GM12874 (cell line): ENCODE measurements around the gene ADRB1.

Experiments
- TF ChIP-seq, protein P1 (sequence below): IDR thresholded peaks from 2 replicates; pipeline ENCODE4 v1.5.1; 2011; ENCODE audit warnings: low read depth, mild to moderate bottlenecking, control low read depth, low read length, moderate library complexity; ENCODE audit not compliant: insufficient read depth

ADRB1 gene

DNA sequence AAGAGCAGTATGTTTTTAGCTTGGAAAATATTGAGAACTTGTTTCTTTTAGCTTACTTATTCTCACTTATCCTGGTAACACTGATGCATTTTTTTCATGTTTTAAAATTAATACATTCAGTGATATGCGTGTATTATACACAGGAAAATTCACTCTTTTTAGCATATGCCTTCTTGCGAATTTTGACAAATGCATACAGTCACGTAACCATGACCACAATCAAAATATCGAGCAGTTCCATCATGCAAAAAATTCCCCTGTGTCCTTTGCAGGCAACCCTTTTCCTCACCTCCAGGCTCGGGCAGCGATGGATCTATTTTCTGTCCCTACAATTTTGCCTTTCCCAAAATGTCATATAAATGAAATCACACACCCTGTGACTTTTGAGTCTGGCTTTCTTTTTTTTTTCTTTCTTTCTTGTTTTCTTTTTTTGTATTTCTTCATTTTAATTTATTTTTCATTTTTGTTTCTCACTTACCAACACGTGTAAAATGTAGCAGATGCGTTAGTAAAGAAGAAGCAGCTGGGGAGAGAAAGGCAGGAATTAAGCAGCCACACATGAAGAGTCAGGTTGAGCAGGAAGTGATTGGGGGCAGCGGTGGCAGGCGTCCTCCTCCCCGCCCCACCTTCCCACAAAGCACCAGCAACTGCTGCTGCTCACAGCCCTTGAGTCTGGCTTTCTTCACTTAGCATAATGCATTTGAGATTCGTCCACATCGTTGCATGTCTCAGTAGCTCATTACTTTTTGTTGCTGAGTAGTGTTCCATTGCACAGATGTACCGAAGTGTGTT is 29.9 kb downstream of the ADRB1 start:
- TF ChIP-seq, protein P1, sequence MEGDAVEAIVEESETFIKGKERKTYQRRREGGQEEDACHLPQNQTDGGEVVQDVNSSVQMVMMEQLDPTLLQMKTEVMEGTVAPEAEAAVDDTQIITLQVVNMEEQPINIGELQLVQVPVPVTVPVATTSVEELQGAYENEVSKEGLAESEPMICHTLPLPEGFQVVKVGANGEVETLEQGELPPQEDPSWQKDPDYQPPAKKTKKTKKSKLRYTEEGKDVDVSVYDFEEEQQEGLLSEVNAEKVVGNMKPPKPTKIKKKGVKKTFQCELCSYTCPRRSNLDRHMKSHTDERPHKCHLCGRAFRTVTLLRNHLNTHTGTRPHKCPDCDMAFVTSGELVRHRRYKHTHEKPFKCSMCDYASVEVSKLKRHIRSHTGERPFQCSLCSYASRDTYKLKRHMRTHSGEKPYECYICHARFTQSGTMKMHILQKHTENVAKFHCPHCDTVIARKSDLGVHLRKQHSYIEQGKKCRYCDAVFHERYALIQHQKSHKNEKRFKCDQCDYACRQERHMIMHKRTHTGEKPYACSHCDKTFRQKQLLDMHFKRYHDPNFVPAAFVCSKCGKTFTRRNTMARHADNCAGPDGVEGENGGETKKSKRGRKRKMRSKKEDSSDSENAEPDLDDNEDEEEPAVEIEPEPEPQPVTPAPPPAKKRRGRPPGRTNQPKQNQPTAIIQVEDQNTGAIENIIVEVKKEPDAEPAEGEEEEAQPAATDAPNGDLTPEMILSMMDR, result no peak

DNA sequence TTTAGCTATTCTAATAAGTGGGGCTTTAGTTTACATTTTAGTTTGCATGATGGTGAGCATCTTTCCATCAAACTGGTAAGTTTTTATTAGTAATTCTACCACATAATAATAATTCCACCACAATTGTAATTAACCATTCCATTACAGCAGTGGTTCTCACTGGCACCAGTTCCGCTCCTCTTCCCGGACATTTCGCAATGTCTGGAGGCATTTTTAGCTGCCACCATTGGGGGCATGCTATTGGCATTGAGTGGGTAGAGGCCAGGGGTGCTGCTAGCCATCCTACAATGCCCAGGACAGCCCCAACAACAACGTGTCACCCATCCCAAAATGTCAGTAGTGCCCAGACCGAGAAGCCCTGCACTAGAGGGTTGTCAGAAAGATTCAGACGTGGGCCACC is 31.4 kb downstream of the ADRB1 start:
- TF ChIP-seq, protein P1, result no peak

DNA sequence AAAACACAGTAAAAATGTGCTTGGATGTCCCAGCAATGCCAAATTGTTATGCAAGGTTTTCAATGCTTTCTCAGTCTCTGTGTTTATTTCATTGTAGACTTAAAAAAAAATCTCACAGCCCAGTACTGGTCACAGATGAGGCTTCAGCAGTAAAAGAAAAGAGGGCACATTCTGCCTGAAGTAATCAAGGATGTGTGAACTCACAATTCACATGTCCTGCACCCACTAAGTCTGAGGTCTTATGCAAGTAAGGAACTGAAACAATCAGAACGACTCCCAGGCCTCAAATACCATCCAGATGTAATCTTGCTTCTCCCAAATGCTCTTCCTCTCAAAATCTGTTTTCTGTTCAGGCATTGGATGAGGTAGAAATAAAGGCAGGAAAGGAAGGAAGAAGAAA is 33.7 kb downstream of the ADRB1 start:
- TF ChIP-seq, protein P1, result no peak

DNA sequence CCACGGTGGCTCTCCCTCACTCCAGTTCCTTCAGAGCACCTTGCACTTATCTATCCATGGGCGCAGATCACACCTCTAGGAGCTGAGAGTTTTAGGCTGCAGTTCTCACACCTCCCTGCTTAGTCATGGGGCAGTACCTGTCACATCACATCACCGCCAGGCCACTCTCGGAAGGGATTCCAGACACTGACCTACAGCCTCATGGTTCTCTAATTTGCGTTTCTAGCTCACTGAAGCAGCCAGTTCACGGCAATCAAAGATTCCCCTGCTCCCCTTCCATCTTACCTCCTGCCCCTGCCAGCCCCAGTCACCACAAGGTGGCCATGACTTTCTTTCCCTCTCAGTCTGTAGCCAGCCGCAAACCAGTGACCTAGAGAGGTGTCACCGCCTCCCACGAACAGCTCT is 34.2 kb downstream of the ADRB1 start:
- TF ChIP-seq, protein P1, result peak; percentile 33; the same call in 1 of the 2 replicates

DNA sequence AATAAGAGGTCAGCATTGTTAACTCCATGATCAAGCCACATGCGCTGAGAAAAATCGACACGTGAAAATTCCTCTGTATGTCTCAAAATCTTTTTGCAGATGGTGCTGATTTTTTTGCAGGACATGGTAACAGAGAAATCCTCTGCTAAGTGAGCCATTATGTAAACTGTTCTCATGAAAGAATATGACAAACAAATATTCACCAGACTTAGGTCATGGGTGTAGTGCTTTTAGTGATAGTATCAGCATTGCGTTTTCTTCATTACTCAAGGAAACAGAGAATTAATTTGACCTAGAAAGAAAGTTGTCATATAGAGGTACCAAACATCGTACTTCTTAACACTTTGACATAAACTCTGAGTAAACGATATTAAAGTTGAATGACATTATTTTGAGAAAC is 34.7 kb downstream of the ADRB1 start:
- TF ChIP-seq, protein P1, result no peak

DNA sequence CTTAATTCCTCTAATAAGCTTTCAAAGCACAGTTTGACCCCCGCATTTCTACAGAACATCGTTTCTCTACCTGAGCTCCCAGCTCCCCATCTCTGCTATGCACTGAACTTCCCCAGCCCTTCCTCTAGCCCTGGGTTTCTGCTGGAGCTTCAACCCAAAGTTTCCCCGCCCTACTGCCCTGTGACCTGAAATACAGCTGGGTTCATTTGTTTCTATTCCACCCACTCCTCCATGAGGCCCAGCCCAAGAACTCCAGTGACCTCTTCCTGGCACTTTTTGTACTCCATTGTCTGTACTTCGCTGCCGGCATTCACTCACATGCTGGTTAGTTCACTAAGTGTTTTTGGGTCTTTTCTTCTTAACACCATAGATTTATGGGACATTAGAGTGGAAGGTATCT is 35.8 kb downstream of the ADRB1 start:
- TF ChIP-seq, protein P1, result no peak

DNA sequence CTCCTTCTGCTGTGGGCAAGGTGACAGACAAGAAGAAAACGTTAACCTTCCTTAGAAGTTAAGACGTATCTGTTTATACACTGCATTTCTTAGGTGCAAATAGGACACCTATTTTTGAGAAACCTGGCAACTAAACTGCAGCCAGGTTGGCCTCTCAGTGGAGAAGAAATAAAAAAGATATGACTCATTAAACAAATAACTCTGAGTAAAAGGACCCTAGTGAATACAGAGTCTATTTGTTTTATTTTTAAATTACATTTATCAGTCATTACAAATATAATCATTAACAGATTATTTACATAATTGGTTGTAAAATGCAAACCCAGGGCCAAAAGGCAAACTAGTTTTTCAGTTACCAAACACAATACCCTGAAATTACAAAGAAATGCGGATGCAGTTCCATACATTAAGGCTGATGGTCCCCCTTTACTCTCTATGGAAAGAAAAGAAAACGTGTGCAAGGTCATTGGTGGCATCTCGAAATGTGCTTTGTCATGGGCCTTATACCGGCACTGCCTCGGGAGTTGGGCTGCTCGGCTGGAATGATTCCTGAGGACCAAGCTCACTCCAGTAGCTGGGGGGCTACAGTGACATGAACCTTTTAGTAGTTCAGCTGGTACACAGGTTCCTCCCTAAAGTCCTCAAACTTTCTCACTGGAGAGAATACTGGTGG is 38.4 kb downstream of the ADRB1 start:
- TF ChIP-seq, protein P1, result no peak
